Measurements from ENCODE around the gene CACNG5. TPM values are rescaled to one million over a fixed set of nuclear protein-coding genes. Genes with fewer than 3 reads are reported as not detected.

Gene CACNG5
- total RNA-seq, 1 donor from 2014 or later = not detected

DNA sequence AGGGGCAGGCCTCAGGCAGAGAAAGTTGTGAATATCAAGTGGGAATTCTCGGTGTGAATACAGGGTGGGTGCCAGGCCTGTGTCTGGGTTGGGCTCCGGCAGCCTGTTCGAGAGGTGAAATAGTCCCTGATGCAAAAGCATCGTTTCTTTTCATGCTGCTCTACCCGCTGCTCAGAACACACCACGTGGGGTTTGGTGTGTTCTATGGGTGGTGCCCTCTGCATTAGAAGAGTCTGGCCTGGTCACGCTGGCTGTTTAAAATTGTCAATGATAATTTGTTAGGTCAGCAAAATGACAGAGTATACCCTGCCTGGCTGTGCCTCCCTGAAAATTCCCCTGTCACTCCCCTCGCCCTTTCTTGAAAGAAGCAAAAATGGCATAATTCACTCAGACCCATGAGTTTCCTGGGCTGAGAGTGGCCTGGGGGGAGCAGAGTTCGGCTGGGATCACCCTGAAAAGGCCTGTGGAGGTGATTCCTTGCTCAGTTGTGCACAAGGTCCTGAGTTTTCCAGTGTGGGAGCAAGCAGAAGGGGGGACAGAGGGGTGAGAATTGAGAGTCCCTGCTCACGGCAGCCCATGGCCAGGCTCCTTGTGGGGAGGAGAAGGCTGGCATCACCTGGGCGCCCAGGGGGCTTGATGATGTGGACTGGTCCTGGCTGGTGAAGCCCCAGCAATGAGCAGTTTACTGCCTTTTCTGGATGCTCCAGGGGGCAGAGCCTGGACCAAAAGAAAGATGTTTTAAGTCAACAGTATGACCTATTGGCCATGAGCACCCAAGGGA lies 3.2 kb downstream of the CACNG5 start:
- no peak for FAIRE-seq
- peaks cover 33% of the 10 kb centered on the region for H3K27me3 ChIP-seq (ENCODE audit: insufficient read depth, low read length)

DNA sequence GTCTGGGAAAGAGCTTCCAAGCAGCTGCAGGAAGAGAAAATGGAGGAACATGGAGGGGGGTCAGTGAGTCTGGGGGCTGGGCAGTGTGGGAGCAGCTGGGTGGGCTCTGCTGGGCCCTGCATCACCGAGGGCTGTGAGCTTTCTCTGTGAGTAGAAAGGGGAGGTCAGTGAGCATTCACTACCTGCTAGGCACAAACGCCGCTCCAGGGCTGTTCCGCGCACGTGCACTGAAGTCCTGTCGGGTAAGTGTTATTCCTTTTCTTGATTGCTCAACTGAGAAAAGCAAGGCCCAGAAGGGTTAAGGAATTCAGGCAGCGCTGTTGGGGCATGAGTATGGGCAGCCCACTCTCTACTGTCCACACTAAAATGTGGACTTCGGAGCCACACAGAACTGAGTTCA lies 4.7 kb downstream of the CACNG5 start:
- Mint-ChIP-seq H3K4me1 (ENCODE audit: low read depth, unreplicated experiment) (no peaks in the 10 kb centered on the region), H3K27me3 (ENCODE audit: low read depth, unreplicated experiment) (peaks cover 69% of the 10 kb centered on the region), H3K4me3 (ENCODE audit: unreplicated experiment) (no peak overlapping the region), H3K27ac (ENCODE audit: unreplicated experiment) (no peak overlapping the region), H3K9me3 (ENCODE audit: unreplicated experiment) (peaks cover 1% of the 10 kb centered on the region), H3K36me3 (ENCODE audit: low read depth, unreplicated experiment) (no peaks in the 10 kb centered on the region)
- Histone ChIP-seq H3K4me2 (ENCODE audit: low read length) (no peak overlapping the region), H2AFZ (ENCODE audit: low read depth, low read length) (no peak overlapping the region), H4K20me1 (ENCODE audit: insufficient read depth, low read length) (no peaks in the 10 kb centered on the region), H3K9ac (ENCODE audit: low read length) (no peak overlapping the region), H3K36me3 (ENCODE audit: insufficient read depth, low read length) (no peaks in the 10 kb centered on the region), H3K79me2 (ENCODE audit: insufficient read depth, low read length) (no peaks in the 10 kb centered on the region), H3K27ac (ENCODE audit: low read depth, low read length) (no peak overlapping the region), H3K4me1 (ENCODE audit: insufficient read depth, low read length) (no peaks in the 10 kb centered on the region), H3K4me3 (ENCODE audit: insufficient read depth, low read depth, low read length) (no peak overlapping the region), H3K9me3 (ENCODE audit: insufficient read depth, low read depth, low read length) (no peaks in the 10 kb centered on the region), H3K27me3 (ENCODE audit: insufficient read depth, low read length) (peaks cover 23% of the 10 kb centered on the region)
- TF ChIP-seq, protein P1, sequence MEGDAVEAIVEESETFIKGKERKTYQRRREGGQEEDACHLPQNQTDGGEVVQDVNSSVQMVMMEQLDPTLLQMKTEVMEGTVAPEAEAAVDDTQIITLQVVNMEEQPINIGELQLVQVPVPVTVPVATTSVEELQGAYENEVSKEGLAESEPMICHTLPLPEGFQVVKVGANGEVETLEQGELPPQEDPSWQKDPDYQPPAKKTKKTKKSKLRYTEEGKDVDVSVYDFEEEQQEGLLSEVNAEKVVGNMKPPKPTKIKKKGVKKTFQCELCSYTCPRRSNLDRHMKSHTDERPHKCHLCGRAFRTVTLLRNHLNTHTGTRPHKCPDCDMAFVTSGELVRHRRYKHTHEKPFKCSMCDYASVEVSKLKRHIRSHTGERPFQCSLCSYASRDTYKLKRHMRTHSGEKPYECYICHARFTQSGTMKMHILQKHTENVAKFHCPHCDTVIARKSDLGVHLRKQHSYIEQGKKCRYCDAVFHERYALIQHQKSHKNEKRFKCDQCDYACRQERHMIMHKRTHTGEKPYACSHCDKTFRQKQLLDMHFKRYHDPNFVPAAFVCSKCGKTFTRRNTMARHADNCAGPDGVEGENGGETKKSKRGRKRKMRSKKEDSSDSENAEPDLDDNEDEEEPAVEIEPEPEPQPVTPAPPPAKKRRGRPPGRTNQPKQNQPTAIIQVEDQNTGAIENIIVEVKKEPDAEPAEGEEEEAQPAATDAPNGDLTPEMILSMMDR (IDR thresholded peaks at IDR 0.05; ENCODE audit: insufficient read depth, low read depth, low read length) = no peak
- no peak for TF ChIP-seq EZH2 (IDR thresholded peaks at IDR 0.05; ENCODE audit: insufficient read depth, low read length)
- DNase-seq (ENCODE audit: low read depth) = no peak
- FAIRE-seq = no peak

More for the DNA sequence above, 3.2 kb downstream of the CACNG5 start:
- Histone ChIP-seq H2AFZ (ENCODE audit: low read depth, low read length) (no peak overlapping the region), H3K9me3 (ENCODE audit: insufficient read depth, low read depth, low read length) (no peaks in the 10 kb centered on the region), H3K79me2 (ENCODE audit: insufficient read depth, low read length) (no peaks in the 10 kb centered on the region), H3K4me1 (ENCODE audit: insufficient read depth, low read length) (no peaks in the 10 kb centered on the region), H3K27ac (ENCODE audit: low read depth, low read length) (no peak overlapping the region), H3K36me3 (ENCODE audit: insufficient read depth, low read length) (no peaks in the 10 kb centered on the region), H4K20me1 (ENCODE audit: insufficient read depth, low read length) (no peaks in the 10 kb centered on the region), H3K9ac (ENCODE audit: low read length) (no peak overlapping the region), H3K4me3 (ENCODE audit: insufficient read depth, low read depth, low read length) (no peak overlapping the region), H3K4me2 (ENCODE audit: low read length) (no peak overlapping the region)
- H3K27me3 Mint-ChIP-seq (ENCODE audit: low read depth, unreplicated experiment) = peaks cover 75% of the 10 kb centered on the region
- H3K4me3 Mint-ChIP-seq (ENCODE audit: unreplicated experiment) = no peak overlapping the region
- TF ChIP-seq EZH2 (IDR thresholded peaks at IDR 0.05; ENCODE audit: insufficient read depth, low read length) = no peak
- TF ChIP-seq, protein P1 (IDR thresholded peaks at IDR 0.05; ENCODE audit: insufficient read depth, low read depth, low read length) = no peak
- H3K36me3 Mint-ChIP-seq (ENCODE audit: low read depth, unreplicated experiment) = no peaks in the 10 kb centered on the region
- no peak for DNase-seq (ENCODE audit: low read depth)
- H3K9me3 Mint-ChIP-seq (ENCODE audit: unreplicated experiment) = peaks cover 1% of the 10 kb centered on the region
- no peaks in the 10 kb centered on the region for H3K4me1 Mint-ChIP-seq (ENCODE audit: low read depth, unreplicated experiment)
- H3K27ac Mint-ChIP-seq (ENCODE audit: unreplicated experiment) = no peak overlapping the region

DNA sequence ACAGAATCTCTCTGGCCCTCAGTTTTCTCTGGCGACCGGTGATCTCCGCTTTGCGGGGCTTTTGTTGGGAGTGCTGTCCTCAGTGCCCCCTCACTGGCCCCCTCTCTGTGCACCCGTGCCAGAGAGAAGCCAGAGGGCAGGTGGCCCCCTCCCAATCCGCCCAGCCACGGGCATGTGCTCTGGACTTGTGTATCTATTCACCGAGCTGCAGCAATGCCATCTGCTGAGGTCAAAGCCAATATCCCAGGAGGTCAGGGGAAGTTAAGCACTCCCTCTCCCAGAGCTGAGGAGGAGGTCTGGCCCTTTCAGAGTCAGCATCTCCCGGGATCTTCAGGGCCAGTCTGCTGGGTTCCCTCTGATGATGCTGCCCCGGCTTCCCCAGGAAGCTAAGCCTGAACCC lies 5.1 kb downstream of the CACNG5 start:
- TF ChIP-seq EZH2 (IDR thresholded peaks at IDR 0.05; ENCODE audit: insufficient read depth, low read length) = no peak
- TF ChIP-seq, protein P1 (IDR thresholded peaks at IDR 0.05; ENCODE audit: insufficient read depth, low read depth, low read length) = no peak
- Histone ChIP-seq H3K9me3 (ENCODE audit: insufficient read depth, low read depth, low read length) (no peaks in the 10 kb centered on the region), H2AFZ (ENCODE audit: low read depth, low read length) (no peak overlapping the region), H3K79me2 (ENCODE audit: insufficient read depth, low read length) (no peaks in the 10 kb centered on the region), H3K9ac (ENCODE audit: low read length) (no peak overlapping the region), H3K36me3 (ENCODE audit: insufficient read depth, low read length) (no peaks in the 10 kb centered on the region), H3K27ac (ENCODE audit: low read depth, low read length) (no peak overlapping the region), H3K4me3 (ENCODE audit: insufficient read depth, low read depth, low read length) (no peak overlapping the region), H4K20me1 (ENCODE audit: insufficient read depth, low read length) (no peaks in the 10 kb centered on the region), H3K27me3 (ENCODE audit: insufficient read depth, low read length) (peaks cover 21% of the 10 kb centered on the region), H3K4me1 (ENCODE audit: insufficient read depth, low read length) (no peaks in the 10 kb centered on the region), H3K4me2 (ENCODE audit: low read length) (no peak overlapping the region)
- peaks cover 1% of the 10 kb centered on the region for H3K9me3 Mint-ChIP-seq (ENCODE audit: unreplicated experiment)
- peaks cover 68% of the 10 kb centered on the region for H3K27me3 Mint-ChIP-seq (ENCODE audit: low read depth, unreplicated experiment)
- no peaks in the 10 kb centered on the region for H3K36me3 Mint-ChIP-seq (ENCODE audit: low read depth, unreplicated experiment)
- H3K27ac Mint-ChIP-seq (ENCODE audit: unreplicated experiment) = no peak overlapping the region
- FAIRE-seq = no peak
- no peak overlapping the region for H3K4me3 Mint-ChIP-seq (ENCODE audit: unreplicated experiment)
- H3K4me1 Mint-ChIP-seq (ENCODE audit: low read depth, unreplicated experiment) = no peaks in the 10 kb centered on the region
- no peak for DNase-seq (ENCODE audit: low read depth)

Measured in astrocyte (in vitro differentiated cells and primary cell).